B cell (primary cell): ENCODE data around the gene CEACAM16. TPM values are rescaled to one million over a fixed set of nuclear protein-coding genes. Genes with fewer than 3 reads are reported as not detected.
"Not testable (repeated sequence)": the region's sequence is repeated elsewhere in the genome, so short reads cannot be mapped to it uniquely, and the experiment has no call there.

Source experiments
- ATAC-seq: fragments of 200-7000 bp; cut with Tn5 transposase; one replicate; pipeline ENCODE4 v1.10.0; 2021; ENCODE audit warnings: low read depth, mild to moderate bottlenecking, moderate number of reproducible peaks, moderate library complexity
- CTCF ChIA-PET: fragments of 350-600 bp; sonication (Branson Sonifier 250); formaldehyde crosslinking; loops from one replicate; lab custom pipeline; 2021; ENCODE audit warnings: antibody characterized with exemption, inconsistent platforms; lab: Charles Lee
- POLR2A ChIA-PET: fragments of 350-600 bp; sonication (Branson Sonifier 250); formaldehyde crosslinking; loops from one replicate; lab custom pipeline; 2021; ENCODE audit warnings: antibody characterized with exemption; lab: Charles Lee
- DNase-seq: peaks from one replicate; pipeline ENCODE4 v3.0.0; 2013
- H2AFZ ChIP-seq: 2 replicates; pipeline ENCODE4 v1.6.1; 2012; ENCODE audit warnings: mild to moderate bottlenecking, low read depth, low read length; ENCODE audit not compliant: insufficient read depth, poor library complexity, severe bottlenecking
- H3K27ac ChIP-seq, 2 donors: 1 replicate in 1 of 2; 2 replicates in 1 of 2; pipeline ENCODE4 v1.5.1; 2012 to 2013; ENCODE audit warnings: low read length in 2 of 2, mild to moderate bottlenecking in 2 of 2, moderate library complexity in 1 of 2
- H3K27me3 ChIP-seq, 4 experiments: fragments of 200-600 bp in 1 of 4; sonication (generic) in 1 of 4; replicated peaks in 1 of 4; 1 replicate in 2 of 4; 2 replicates in 2 of 4; pipeline versions ENCODE4 v1.6.1 to v1.7.0; 2013 to 2016; ENCODE audit warnings: low read length in 3 of 4, mild to moderate bottlenecking in 2 of 4, mixed read lengths in 1 of 4, moderate library complexity in 1 of 4; ENCODE audit not compliant: insufficient read depth in 4 of 4, control insufficient read depth in 3 of 4; ENCODE audit errors: control extremely low read depth in 1 of 4
- H3K36me3 ChIP-seq, 2 experiments: replicated peaks in 1 of 2; 1 replicate in 1 of 2; 2 replicates in 1 of 2; pipeline versions ENCODE4 v1.6.1 to v1.7.1; 2013; ENCODE audit warnings: low read length in 1 of 2; ENCODE audit not compliant: insufficient read depth in 2 of 2, control insufficient read depth in 1 of 2; ENCODE audit errors: control extremely low read depth in 1 of 2, extremely low read depth in 1 of 2
- H3K4me1 ChIP-seq, 2 donors: fragments of 200-600 bp in 1 of 2; sonication (generic) in 1 of 2; 1 replicate in 1 of 2; 2 replicates in 1 of 2; pipeline versions ENCODE4 v1.5.1 to v1.6.1; 2013 to 2017; ENCODE audit warnings: low read length in 2 of 2; ENCODE audit not compliant: control insufficient read depth in 2 of 2, insufficient read depth in 2 of 2
- H3K4me2 ChIP-seq: replicated peaks from 2 replicates; pipeline ENCODE3; 2012; ENCODE audit warnings: mild to moderate bottlenecking, low read depth, low read length; ENCODE audit not compliant: poor library complexity, severe bottlenecking
- H3K4me3 ChIP-seq, 5 experiments: fragments of 200-600 bp in 1 of 5; sonication (generic) in 1 of 5; 1 replicate in 3 of 5; 2 replicates in 2 of 5; pipeline versions ENCODE4 v1.5.1 to v1.7.0; 2011 to 2016; ENCODE audit warnings: low read length in 4 of 5, mild to moderate bottlenecking in 4 of 5, low read depth in 2 of 5, control low read depth in 1 of 5, moderate library complexity in 1 of 5; ENCODE audit not compliant: insufficient read depth in 1 of 5; ENCODE audit errors: control extremely low read depth in 1 of 5, extremely low read depth in 1 of 5
- H3K79me2 ChIP-seq: fragments of 200-600 bp; sonication (generic); one replicate; pipeline ENCODE4 v1.6.0; 2016; ENCODE audit warnings: low read length; ENCODE audit not compliant: control insufficient read depth, insufficient read depth
- H3K9ac ChIP-seq: fragments of 200-600 bp; sonication (generic); 2 replicates; pipeline ENCODE4 v1.6.1; 2017; ENCODE audit warnings: mild to moderate bottlenecking, low read length, moderate library complexity
- H3K9me3 ChIP-seq, 3 donors: one replicate each; pipeline versions ENCODE4 v1.6.1 to v1.7.1; 2013; ENCODE audit warnings: low read length in 2 of 3; ENCODE audit not compliant: control insufficient read depth in 2 of 3, insufficient read depth in 1 of 3; ENCODE audit errors: control extremely low read depth in 1 of 3
- H4K20me1 ChIP-seq: 2 replicates; pipeline ENCODE4 v1.6.0; 2012; ENCODE audit warnings: mild to moderate bottlenecking, low read length; ENCODE audit not compliant: insufficient read depth, control insufficient read depth, poor library complexity, severe bottlenecking
- H3K27ac Mint-ChIP-seq: one replicate; pipeline ENCODE4 v1.8.0; 2021; ENCODE audit warnings: mixed read lengths
- H3K27me3 Mint-ChIP-seq: one replicate; pipeline ENCODE4 v1.8.0; 2021; ENCODE audit warnings: mixed read lengths
- H3K4me1 Mint-ChIP-seq: one replicate; pipeline ENCODE4 v1.8.0; 2021; ENCODE audit warnings: mixed read lengths
- H3K4me3 Mint-ChIP-seq: one replicate; pipeline ENCODE4 v1.8.0; 2021; ENCODE audit warnings: mixed read lengths
- H3K9me3 Mint-ChIP-seq: one replicate; pipeline ENCODE4 v1.8.0; 2022; ENCODE audit warnings: mixed read lengths; ENCODE audit not compliant: insufficient read depth
- CTCF ChIP-seq: fragments of 200-600 bp; IDR thresholded peaks from one replicate; pipeline ENCODE4 v1.8.0; 2022; ENCODE audit warnings: antibody characterized with exemption, mild to moderate bottlenecking
- EZH2 ChIP-seq: IDR thresholded peaks from 2 replicates; pipeline ENCODE4 v1.6.1; 2012; ENCODE audit warnings: borderline replicate concordance, low read depth, mild to moderate bottlenecking, moderate library complexity, low read length; ENCODE audit not compliant: insufficient read depth, poor library complexity, severe bottlenecking
- WGBS: methylation state at CpG from one replicate; pipeline ENCODE4 v1.1.5; 2013; ENCODE audit warnings: missing lambda C conversion rate; ENCODE audit not compliant: insufficient coverage; 5-methylcytosine and 5-hydroxymethylcytosine counted together
- intact Hi-C: fragments of 100-400 bp; cut with micrococcal nuclease; formaldehyde crosslinking; loops from one replicate; pipeline ENCODE4 v1.10.0; 2022
- polyA plus RNA-seq: library from polyadenylated mRNA; depleted of rRNA; stranded (reverse); fragments of >200 nt; gene quantifications from 2 replicates; pipeline ENCODE4 v1.2.3, GENCODE V29; 2012
- total RNA-seq, 2 donors: library from RNA; stranded (reverse); fragments of 120-200 nt in 1 of 2; gene quantifications; 1 replicate in 1 of 2; 2 replicates in 1 of 2; pipeline versions ENCODE4 v1.2.3 to v1.2.4, GENCODE V29; 2013 to 2022

The CEACAM16 gene
- total and polyA plus RNA-seq, 2 donors (not counting 1 experiment from before 2014, with no cell fraction given) = not detected

- H3K4me3 Mint-ChIP-seq = no peak overlapping the region
- no peaks in the 10 kb centered on the region for H3K27me3 ChIP-seq
- no peaks in the 10 kb centered on the region for H3K4me1 Mint-ChIP-seq
- H3K4me2 ChIP-seq = no peak overlapping the region
- POLR2A ChIA-PET = no interaction called here
- CTCF ChIA-PET = interaction anchor here (0.6 kb wide), 1 partner anchor 275 kb away, joined by 4 read pairs; no protein-coding TSS in a partner anchor
- H3K36me3 ChIP-seq = no peaks in the 10 kb centered on the region
- peaks cover 0 to 8% (median 0%) of the 10 kb centered on the region in 3 donors for H3K9me3 ChIP-seq
- H3K27ac Mint-ChIP-seq = no peak overlapping the region
- peaks cover 5% of the 10 kb centered on the region for H3K27me3 Mint-ChIP-seq
- H3K4me3 ChIP-seq = no peak overlapping the region
- peaks cover 2% of the 10 kb centered on the region for H3K9me3 Mint-ChIP-seq
- no peaks in the 10 kb centered on the region for H4K20me1 ChIP-seq
- H3K4me1 ChIP-seq = no peaks in the 10 kb centered on the region
- ATAC-seq (no peak), DNase-seq (no peak)
- 93% methylated on average over 2 of the region's 2 CpGs for WGBS
- no peak overlapping the region for H3K27ac ChIP-seq
- no peaks in the 10 kb centered on the region for H3K79me2 ChIP-seq
- TF ChIP-seq CTCF (no peak), EZH2 (no peak)
- no peak overlapping the region for H2AFZ ChIP-seq
- no peak overlapping the region for H3K9ac ChIP-seq
- intact Hi-C loops = no loop called here
These were observed 29.8 kb upstream of the CEACAM16 start for GRCh38 chr19:44668985-44669764.

GRCh38 chr19:44670027-44670426 lies 28.9 kb upstream of the CEACAM16 start:
- CTCF ChIA-PET, H3K27ac Mint-ChIP-seq, H4K20me1 ChIP-seq, DNase-seq, intact Hi-C loops, H3K27me3 Mint-ChIP-seq, H3K9me3 Mint-ChIP-seq, H3K27me3 ChIP-seq, H3K4me1 Mint-ChIP-seq, ATAC-seq, H3K9me3 ChIP-seq, H3K36me3 ChIP-seq, H2AFZ ChIP-seq, POLR2A ChIA-PET, H3K79me2 ChIP-seq, H3K9ac ChIP-seq, H3K4me1 ChIP-seq, H3K4me2 ChIP-seq, H3K4me3 ChIP-seq, H3K27ac ChIP-seq, H3K4me3 Mint-ChIP-seq: not testable (repeated sequence)
- WGBS = 100% methylated on average over 1 of the region's 2 CpGs
